T-helper 17 cell (primary cell): ENCODE results near the gene KREMEN2. TPM values are rescaled to one million over a fixed set of nuclear protein-coding genes. Genes with fewer than 3 reads are reported as not detected.
A peak's percentile ranks its signal among the peaks of the same experiment; 100 is the strongest.

Experiments used
- ATAC-seq: fragments of 150-1000 bp; cut with Tn5 transposase; 2 replicates; pipeline ENCODE4 v1.10.0; 2021; ENCODE audit warnings: mild to moderate bottlenecking, moderate library complexity
- DNase-seq, 3 donors: peaks; one replicate each; pipeline versions ENCODE4 v3.0.0 to v3.0.0-alpha.2; 2020 to 2021
- H3K9me3 ChIP-seq: one replicate; pipeline ENCODE4 v1.7.0; 2013; ENCODE audit warnings: low read length, mild to moderate bottlenecking; ENCODE audit not compliant: control insufficient read depth, poor library complexity, severe bottlenecking
- H3K27ac Mint-ChIP-seq: one replicate; pipeline ENCODE4 v1.8.0; 2022; ENCODE audit warnings: mild to moderate bottlenecking, moderate library complexity, mixed read lengths
- H3K27me3 Mint-ChIP-seq: one replicate; pipeline ENCODE4 v1.8.0; 2022; ENCODE audit warnings: mixed read lengths
- H3K36me3 Mint-ChIP-seq: one replicate; pipeline ENCODE4 v1.8.0; 2022; ENCODE audit warnings: low read depth, mixed read lengths
- H3K4me1 Mint-ChIP-seq: one replicate; pipeline ENCODE4 v1.8.0; 2022; ENCODE audit warnings: mild to moderate bottlenecking, mixed read lengths
- H3K4me3 Mint-ChIP-seq: one replicate; pipeline ENCODE4 v1.8.0; 2022; ENCODE audit warnings: mild to moderate bottlenecking, moderate library complexity, mixed read lengths
- total RNA-seq, 4 donors: library from RNA in 2 of 4; stranded (reverse) in 2 of 4; gene quantifications; one replicate each; pipeline ENCODE4 v1.2.3 and lab custom pipeline; 2022 to 2026

KREMEN2 gene
- total RNA-seq, 2 donors from 2014 or later, result not detected

DNA sequence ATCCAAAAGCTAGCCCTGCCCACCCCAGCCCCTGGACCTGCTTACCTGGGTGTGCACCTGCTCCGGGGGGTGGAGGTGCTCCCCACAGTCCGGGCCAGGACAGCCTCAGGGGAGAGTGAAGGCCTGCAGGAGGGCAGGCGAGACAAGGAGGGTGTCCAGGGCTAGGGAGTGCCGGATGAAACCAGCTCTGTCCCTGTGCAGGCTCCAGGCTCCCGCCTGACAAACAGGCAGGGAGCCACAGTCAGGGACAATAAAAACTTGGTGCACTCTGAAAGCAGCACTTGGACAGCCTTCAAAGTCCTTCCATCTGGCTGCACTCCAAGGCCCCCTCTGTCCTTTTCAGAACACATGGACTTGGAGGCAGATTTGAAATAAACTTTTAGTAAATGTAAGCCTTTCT is 9.0 kb downstream of the KREMEN2 start:
- no peak overlapping the region for H3K4me3 Mint-ChIP-seq
- H3K27ac Mint-ChIP-seq, result no peak overlapping the region
- H3K36me3 Mint-ChIP-seq, result peaks cover 3% of the 10 kb centered on the region
- no peaks in the 10 kb centered on the region for H3K9me3 ChIP-seq
- H3K27me3 Mint-ChIP-seq, result peaks cover 7% of the 10 kb centered on the region
- DNase-seq (no peak), ATAC-seq (no peak)
- peaks cover 10% of the 10 kb centered on the region for H3K4me1 Mint-ChIP-seq

DNA sequence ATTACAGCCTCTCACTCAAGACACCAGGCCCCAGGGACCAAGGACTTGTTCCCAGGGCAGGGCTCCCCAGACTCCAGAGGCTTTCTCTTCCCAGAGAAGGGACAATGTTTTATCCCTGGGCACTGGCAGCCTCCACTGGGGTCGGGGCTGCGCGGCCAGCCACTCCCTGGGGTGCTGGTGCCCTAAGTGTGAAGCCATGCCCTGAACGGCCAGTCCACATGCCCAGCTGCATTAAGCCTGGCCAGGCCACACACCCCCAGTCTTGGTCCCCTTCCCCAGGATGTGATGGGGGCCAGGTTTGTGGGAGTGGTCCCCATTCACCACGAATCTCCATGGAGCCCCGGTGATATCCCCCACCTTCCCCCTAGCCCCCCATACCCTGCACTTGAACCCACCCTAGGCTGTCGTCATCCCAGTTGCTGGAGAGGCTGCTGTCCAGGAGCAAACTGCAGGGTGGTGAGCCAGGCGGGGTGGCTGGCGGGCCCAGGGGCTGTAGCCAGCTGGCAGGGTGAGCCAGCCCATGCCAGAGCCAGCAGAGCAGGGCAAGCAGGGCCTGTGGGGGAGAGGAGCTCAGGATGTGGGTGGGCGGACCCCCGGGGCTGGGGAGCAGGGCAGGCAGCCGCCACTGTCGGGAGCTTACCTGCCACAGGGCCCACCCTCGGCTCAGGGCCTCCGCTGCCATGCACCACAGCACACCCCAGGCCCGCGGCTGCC is 9.7 kb downstream of the KREMEN2 start:
- H3K4me1 Mint-ChIP-seq, result peaks cover 4% of the 10 kb centered on the region
- H3K36me3 Mint-ChIP-seq, result peaks cover 3% of the 10 kb centered on the region
- DNase-seq, result no peak
- peaks cover under 1% of the 10 kb centered on the region for H3K27me3 Mint-ChIP-seq
- no peak overlapping the region for H3K4me3 Mint-ChIP-seq
- H3K27ac Mint-ChIP-seq, result no peak overlapping the region
- no peak for ATAC-seq
- no peaks in the 10 kb centered on the region for H3K9me3 ChIP-seq

DNA sequence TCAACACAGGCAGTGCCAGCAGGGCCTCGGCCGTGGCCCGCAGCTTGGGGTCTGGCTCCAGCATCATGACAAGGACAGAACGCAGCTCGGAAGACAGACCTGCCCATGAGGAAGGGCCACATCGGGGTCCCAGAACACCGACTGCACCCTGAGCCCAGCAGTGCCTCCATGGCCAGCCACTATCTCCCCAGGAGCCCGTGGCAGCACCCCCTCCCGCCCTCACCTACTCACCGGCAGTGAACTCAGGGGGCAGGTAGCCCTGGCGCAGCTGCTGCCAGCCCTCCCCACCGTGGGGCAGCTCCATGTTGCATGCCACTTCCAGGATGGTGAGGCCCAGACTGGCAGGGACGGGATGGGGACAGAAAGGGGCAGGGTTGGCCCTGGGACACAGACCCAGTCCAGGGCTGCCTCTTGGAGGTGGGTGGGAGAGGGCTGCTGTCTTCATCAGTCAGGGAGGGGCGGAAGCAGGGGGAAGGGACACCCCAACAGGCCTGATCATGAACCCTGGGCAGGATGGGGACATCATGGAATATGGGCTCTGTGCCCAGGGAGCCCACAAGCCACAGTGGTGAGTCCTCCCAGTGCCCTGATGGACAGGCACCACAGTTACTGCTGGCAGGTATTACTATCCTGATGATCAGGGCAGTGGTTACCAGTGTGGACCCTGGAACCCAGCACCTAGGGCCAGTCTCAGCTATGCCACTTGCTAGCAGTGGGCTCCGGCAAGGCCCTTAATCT is 10.4 kb downstream of the KREMEN2 start:
- Mint-ChIP-seq H3K4me3 (no peak overlapping the region), H3K27ac (no peak overlapping the region), H3K27me3 (no peaks in the 10 kb centered on the region), H3K4me1 (peaks cover 4% of the 10 kb centered on the region), H3K36me3 (peaks cover 3% of the 10 kb centered on the region)
- no peak for ATAC-seq
- no peak for DNase-seq
- H3K9me3 ChIP-seq, result no peaks in the 10 kb centered on the region

DNA sequence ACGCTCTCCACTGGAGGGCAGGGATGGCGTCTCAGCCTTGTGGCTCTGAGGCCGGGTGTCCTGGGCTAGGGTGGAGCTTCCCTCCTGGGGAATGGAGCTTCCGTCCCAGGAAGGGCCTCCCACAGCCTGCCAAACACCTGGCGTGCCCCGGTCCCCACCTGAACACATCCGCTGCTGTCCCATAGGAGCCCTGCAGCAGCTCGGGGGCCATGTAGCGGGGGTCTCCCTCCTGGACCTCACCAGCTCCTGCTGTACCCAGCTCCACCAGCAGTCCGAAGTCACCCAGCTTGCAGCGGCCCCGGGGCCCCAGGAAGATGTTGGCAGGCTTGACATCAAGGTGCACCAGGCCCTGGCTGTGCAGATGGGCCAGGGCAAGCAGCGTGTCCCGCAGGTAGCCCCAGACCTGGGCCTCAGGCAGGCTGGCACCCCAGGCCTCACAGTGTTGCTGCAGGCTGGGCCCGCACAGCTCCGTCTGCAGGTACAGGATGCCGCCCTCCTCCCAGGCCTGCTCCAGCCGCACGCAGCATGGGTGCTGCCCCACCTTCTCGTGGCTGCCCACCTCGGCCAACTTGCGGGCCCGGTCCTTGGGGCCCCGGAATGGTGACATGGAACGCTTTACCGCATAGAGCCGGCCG is 11.2 kb downstream of the KREMEN2 start:
- no peak overlapping the region for H3K4me3 Mint-ChIP-seq
- peaks cover 3% of the 10 kb centered on the region for H3K36me3 Mint-ChIP-seq
- H3K9me3 ChIP-seq, result no peaks in the 10 kb centered on the region
- no peaks in the 10 kb centered on the region for H3K27me3 Mint-ChIP-seq
- H3K27ac Mint-ChIP-seq, result no peak overlapping the region
- no peak for DNase-seq
- H3K4me1 Mint-ChIP-seq, result peaks cover 4% of the 10 kb centered on the region
- ATAC-seq, result no peak

DNA sequence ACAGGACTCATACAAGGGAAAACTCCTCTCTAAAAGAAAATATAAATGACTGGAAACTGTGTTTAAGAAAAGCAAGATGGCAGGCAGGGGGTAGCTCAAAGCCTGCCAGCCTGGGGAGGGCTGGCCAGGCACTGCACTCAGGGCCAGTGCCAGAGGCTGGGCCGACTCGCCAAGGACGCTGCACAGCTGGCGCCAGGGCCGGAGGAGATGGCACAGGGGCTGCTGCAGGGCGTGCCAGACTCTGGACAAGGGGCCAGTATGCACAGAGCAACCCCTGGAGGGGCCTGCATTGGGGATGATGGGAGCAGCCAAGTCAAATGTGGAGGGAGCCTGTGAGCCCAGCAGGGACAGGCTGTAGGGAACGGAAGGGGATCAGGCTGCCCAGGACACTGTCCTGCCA is 12.1 kb downstream of the KREMEN2 start:
- Mint-ChIP-seq H3K4me3 (no peak overlapping the region), H3K36me3 (peaks cover 3% of the 10 kb centered on the region), H3K4me1 (peaks cover 4% of the 10 kb centered on the region), H3K27me3 (no peaks in the 10 kb centered on the region), H3K27ac (no peak overlapping the region)
- no peak for ATAC-seq
- no peaks in the 10 kb centered on the region for H3K9me3 ChIP-seq
- DNase-seq, result no peak

DNA sequence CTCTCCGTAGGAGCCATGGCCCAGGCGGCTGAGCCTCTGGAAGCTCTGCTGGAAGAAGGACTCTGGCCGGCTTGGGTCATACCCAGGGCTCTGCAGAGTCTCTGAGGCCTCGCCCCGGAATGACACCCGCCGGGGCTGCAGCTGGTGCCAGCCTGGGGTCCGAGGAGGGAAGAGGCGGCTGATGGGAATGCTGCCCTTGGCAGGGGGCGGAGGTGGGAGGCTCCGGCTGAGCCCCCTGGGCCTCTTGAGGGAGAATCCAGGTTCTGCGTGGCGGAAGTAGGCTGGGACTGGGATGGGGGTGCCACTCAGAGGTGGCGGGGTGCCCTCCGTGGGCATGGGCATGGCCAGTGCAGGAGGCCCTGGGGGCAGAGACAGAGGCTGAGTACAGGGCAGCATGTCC is 12.6 kb downstream of the KREMEN2 start:
- H3K27ac Mint-ChIP-seq, result no peak overlapping the region
- no peak overlapping the region for H3K4me3 Mint-ChIP-seq
- no peaks in the 10 kb centered on the region for H3K27me3 Mint-ChIP-seq
- H3K9me3 ChIP-seq, result no peaks in the 10 kb centered on the region
- H3K4me1 Mint-ChIP-seq, result peaks cover 5% of the 10 kb centered on the region
- DNase-seq (no peak), ATAC-seq (no peak)
- peaks cover 3% of the 10 kb centered on the region for H3K36me3 Mint-ChIP-seq

DNA sequence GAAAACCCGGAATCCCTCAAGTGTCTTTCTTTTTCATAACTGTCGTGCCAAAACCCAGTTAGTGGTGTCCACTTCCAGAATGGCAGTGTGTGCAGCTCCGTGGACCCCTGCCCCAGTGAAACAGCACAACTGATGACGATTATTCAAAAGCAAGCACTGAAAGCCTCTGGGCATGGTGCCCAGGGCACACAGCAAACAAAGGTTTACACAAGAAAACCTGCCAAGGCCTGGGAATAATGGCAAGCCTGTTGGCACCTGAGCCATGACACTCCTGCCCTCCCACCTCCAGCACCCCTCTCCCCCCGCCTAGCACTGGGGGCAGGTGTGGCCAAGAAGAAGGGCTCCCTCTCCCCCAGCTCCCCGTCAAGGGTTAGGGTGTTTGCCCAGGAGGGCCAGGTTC is 13.4 kb downstream of the KREMEN2 start:
- Mint-ChIP-seq H3K27ac (no peak overlapping the region), H3K36me3 (no peaks in the 10 kb centered on the region)

DNA sequence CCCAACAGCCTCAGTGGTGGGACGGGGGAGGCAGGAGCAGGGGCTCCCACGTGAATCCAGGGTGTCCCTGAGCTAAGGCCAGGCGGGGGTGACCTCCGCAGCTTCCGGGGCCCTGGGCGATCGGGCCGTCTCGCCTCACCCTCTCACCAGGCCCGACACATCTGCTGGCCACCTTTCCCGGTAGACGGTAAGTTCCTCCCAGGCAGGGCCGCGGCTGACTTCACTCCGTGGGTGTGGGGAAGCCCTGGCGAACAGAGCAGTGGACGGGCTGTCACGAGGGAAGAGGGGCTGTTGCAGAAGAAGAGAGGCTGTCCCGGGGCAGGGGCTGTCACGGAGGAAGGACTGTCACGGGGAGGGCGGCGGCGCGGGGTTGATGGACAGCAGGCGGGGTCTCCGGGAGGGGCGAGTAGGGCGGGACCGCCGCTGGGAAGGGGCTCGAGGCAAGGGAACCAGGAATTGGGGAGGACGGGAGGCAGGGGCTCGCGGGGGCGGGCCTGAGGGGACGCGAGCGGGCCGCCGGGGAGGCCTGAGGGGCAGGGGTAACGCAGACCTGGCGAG is 15.7 kb downstream of the KREMEN2 start:
- Mint-ChIP-seq H3K4me3 (peak overlapping the region; percentile 77), H3K27me3 (no peaks in the 10 kb centered on the region), H3K27ac (no peak overlapping the region), H3K4me1 (peaks cover 3% of the 10 kb centered on the region), H3K36me3 (no peaks in the 10 kb centered on the region)
- DNase-seq (no peak), ATAC-seq (no peak)
- no peaks in the 10 kb centered on the region for H3K9me3 ChIP-seq

More for the DNA sequence above, 13.4 kb downstream of the KREMEN2 start:
- ATAC-seq (no peak), DNase-seq (no peak)
- no peak overlapping the region for H3K4me3 Mint-ChIP-seq
- peaks cover 3% of the 10 kb centered on the region for H3K4me1 Mint-ChIP-seq
- H3K27me3 Mint-ChIP-seq, result no peaks in the 10 kb centered on the region
- no peaks in the 10 kb centered on the region for H3K9me3 ChIP-seq

DNA sequence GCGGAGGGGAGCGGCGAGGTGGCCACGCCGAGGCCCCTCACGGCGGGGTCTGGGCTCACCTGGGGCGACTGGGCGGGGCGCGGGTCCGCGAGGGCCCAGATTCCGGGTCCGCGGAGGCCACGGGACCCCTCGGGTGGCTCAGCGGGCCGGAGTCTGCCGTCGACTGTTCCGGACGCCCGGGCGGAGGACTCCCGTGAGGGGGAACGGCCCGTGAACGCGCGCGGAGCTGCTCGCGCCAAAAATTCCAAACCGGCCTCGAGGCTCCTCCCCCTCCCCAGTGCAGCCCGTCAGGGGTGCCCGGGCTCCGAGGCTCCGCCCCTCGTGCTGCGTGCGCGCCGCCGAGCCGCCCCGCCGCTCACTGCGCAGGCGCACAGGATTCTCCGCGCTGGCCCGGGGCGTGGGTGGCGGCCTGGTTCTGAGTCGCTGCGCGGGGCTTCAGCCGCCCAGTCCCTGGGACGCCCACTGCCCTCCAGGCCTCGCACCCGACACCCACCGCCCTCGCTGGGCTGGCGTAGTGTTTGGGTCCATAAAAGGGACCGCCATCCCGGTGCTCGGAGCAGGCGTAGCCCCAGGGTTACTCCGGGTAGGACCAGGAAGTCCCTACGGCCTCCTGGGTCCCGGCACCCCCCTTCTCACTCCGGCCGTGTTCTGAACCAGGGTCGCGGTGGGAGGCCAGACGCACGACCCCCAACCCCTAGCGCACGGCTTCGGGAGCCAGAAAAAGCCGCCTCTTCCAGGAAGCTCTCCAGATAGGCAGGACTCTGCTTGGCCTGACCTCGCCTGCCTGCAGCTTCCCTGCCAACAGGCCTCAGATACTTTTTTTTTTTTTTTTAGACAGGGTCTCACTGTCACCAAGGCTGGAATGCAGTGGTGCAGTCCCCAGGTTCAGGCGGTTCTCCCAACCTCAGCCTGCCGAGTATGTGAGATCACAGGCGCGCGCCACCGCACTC is 16.4 kb downstream of the KREMEN2 start, which contains the start of gene PKMYT1:
Gene PKMYT1 (minus strand): TSS at position 220 of the 950 bp plus-strand sequence. CDS start 789 bp downstream, outside the sequence.
- H3K4me1 Mint-ChIP-seq, result peaks cover 3% of the 10 kb centered on the region
- H3K27me3 Mint-ChIP-seq, result no peaks in the 10 kb centered on the region
- H3K36me3 Mint-ChIP-seq, result no peaks in the 10 kb centered on the region
- peak within 1 kb of the TSS; percentile 86 for H3K4me3 Mint-ChIP-seq
- H3K9me3 ChIP-seq, result no peaks in the 10 kb centered on the region
- peak; percentile 94 to 97 (median 96) for DNase-seq
- ATAC-seq, result peak; percentile 94
- peak within 1 kb of the TSS; percentile 90 for H3K27ac Mint-ChIP-seq

DNA sequence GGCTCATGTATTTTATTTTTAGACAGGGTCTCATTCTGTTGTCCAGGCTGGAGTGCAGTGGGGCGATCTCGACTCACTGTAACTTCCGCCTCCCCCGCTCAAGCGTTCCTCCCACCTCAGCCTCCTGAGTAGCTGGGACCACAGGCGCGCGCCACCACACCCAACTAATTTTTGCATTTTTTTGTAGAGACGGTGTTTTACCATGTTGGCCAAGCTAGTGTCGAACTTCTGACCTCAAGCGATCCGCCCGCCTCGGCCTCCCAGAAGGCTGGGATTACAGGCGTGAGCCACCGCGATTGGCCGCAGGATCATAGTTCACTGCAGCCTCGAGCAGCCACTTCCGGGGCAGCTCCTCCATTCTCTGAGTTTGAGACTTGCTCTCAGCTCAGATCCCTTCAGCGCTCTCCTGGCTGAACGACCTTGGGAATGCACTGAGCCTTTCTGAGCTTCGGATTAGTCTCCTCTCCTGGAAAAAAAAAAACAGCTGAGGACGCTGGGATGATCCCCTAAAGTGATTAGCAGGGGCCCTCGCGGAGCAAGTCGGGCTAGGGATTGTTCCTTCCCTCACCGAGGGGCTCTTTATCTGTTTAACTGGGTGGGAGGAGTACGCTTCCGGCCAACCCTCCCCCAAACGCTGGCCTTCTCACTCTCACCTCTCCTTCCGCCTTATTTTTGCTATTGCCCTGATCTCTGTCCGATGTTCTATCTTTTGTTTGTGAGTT is 17.3 kb downstream of the KREMEN2 start:
- H3K27me3 Mint-ChIP-seq, result no peaks in the 10 kb centered on the region
- peak overlapping the region; percentile 90 for H3K27ac Mint-ChIP-seq
- ATAC-seq (no peak), DNase-seq (no peak)
- H3K4me1 Mint-ChIP-seq, result peaks cover 3% of the 10 kb centered on the region
- no peaks in the 10 kb centered on the region for H3K36me3 Mint-ChIP-seq
- no peaks in the 10 kb centered on the region for H3K9me3 ChIP-seq
- H3K4me3 Mint-ChIP-seq, result peak overlapping the region; percentile 86

DNA sequence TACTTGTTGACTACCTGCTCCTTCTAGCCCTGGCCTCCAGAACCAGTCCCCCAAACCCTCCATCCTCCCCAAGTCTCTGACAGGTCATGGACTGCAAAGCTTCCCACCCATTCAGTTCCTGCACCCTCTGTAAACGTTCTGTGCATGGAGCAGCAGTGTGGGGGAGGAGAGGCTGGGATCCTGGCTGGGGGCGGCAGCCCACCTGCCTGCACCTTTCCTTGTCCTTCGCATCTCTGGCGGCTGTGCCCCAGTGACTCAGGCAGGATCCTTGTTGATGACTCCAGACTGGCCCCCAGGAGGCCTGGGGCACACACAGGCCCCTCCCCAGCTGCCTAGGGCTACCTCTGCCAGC is 17.8 kb downstream of the KREMEN2 start:
- Mint-ChIP-seq H3K27ac (peak overlapping the region; percentile 90), H3K4me1 (peaks cover 3% of the 10 kb centered on the region), H3K4me3 (peak overlapping the region; percentile 86), H3K36me3 (no peaks in the 10 kb centered on the region), H3K27me3 (no peaks in the 10 kb centered on the region)
- H3K9me3 ChIP-seq, result no peaks in the 10 kb centered on the region
- DNase-seq (no peak), ATAC-seq (no peak)

DNA sequence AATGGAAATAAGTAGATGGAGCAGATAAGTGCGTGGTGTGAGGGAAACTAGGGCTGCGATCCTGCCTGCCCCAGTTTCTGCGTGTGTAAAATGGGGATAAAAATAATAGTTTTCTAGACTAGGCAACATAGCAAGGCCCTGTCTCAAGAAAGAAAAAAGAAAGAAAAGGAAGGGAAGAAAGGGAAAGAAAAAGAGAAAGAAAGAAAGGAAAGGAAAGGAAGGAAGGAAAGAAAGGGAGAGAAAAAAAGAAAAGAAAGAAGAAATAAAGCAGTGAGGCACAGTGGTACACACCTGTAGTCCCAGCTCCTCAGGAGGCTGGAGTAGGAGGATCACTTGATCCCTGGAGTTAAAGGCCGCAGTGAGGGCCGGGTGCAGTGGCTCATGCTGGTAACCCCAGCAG is 18.3 kb downstream of the KREMEN2 start:
- H3K9me3 ChIP-seq, result no peaks in the 10 kb centered on the region
- H3K27ac Mint-ChIP-seq, result peak overlapping the region; percentile 90
- DNase-seq (no peak), ATAC-seq (no peak)
- H3K4me3 Mint-ChIP-seq, result peak overlapping the region; percentile 86
- H3K4me1 Mint-ChIP-seq, result peaks cover 3% of the 10 kb centered on the region
- H3K27me3 Mint-ChIP-seq, result no peaks in the 10 kb centered on the region
- H3K36me3 Mint-ChIP-seq, result no peaks in the 10 kb centered on the region
